Glutamatergic neuron (in vitro differentiated cells): ENCODE results near the gene PIEZO1. TPM values are rescaled to one million over a fixed set of nuclear protein-coding genes. Genes with fewer than 3 reads are reported as not detected.

Source experiments
- DNase-seq: peaks from one replicate; pipeline ENCODE4 v3.0.0; 2022
- H3K27ac Mint-ChIP-seq: one replicate; pipeline ENCODE4 v1.8.0; 2020; ENCODE audit warnings: mild to moderate bottlenecking, mixed read lengths, inconsistent platforms; ENCODE audit not compliant: unreplicated experiment
- H3K27me3 Mint-ChIP-seq: one replicate; pipeline ENCODE4 v1.8.0; 2020; ENCODE audit warnings: mild to moderate bottlenecking, moderate library complexity, mixed read lengths, inconsistent platforms; ENCODE audit not compliant: unreplicated experiment
- H3K36me3 Mint-ChIP-seq: one replicate; pipeline ENCODE4 v1.8.0; 2020; ENCODE audit warnings: mild to moderate bottlenecking, mixed read lengths, inconsistent platforms; ENCODE audit not compliant: unreplicated experiment
- H3K4me1 Mint-ChIP-seq: one replicate; pipeline ENCODE4 v1.8.0; 2020; ENCODE audit warnings: mild to moderate bottlenecking, low read depth, mixed read lengths, inconsistent platforms; ENCODE audit not compliant: unreplicated experiment
- H3K4me3 Mint-ChIP-seq: one replicate; pipeline ENCODE4 v1.8.0; 2020; ENCODE audit warnings: mild to moderate bottlenecking, mixed read lengths, inconsistent platforms; ENCODE audit not compliant: unreplicated experiment
- H3K9me3 Mint-ChIP-seq: one replicate; pipeline ENCODE4 v1.8.0; 2020; ENCODE audit warnings: mild to moderate bottlenecking, moderate library complexity, mixed read lengths, inconsistent platforms; ENCODE audit not compliant: unreplicated experiment
- CTCF ChIP-seq: fragments of 200-600 bp; sonication (generic); IDR thresholded peaks from one replicate; pipeline ENCODE4 v1.5.0; 2021; ENCODE audit not compliant: partially characterized antibody, unreplicated experiment
- total RNA-seq: library from RNA; stranded (reverse); fragmentation: NEBNext Ultra II Directional; extraction: Animal tissue kit (Norgen Biotek cat#: 25700); gene quantifications from one replicate; pipeline ENCODE4 v1.2.1, GENCODE V29; 2021; ENCODE audit not compliant: unreplicated experiment

The PIEZO1 gene
- total RNA-seq, 1 donor from 2014 or later, result 12.3 TPM

- no peak overlapping the region for H3K4me3 Mint-ChIP-seq
- peaks cover 7% of the 10 kb centered on the region for H3K4me1 Mint-ChIP-seq
- H3K36me3 Mint-ChIP-seq, result no peaks in the 10 kb centered on the region
- no peak for DNase-seq
- no peaks in the 10 kb centered on the region for H3K27me3 Mint-ChIP-seq
- no peak for TF ChIP-seq CTCF
- H3K9me3 Mint-ChIP-seq, result no peaks in the 10 kb centered on the region
- no peak overlapping the region for H3K27ac Mint-ChIP-seq
Measured at GRCh38 chr16:88760424-88761142, 24.4 kb downstream of the PIEZO1 start.

- Mint-ChIP-seq H3K9me3 (no peaks in the 10 kb centered on the region), H3K36me3 (no peaks in the 10 kb centered on the region), H3K4me1 (peaks cover 7% of the 10 kb centered on the region), H3K27me3 (peaks cover 2% of the 10 kb centered on the region), H3K27ac (no peak overlapping the region), H3K4me3 (no peak overlapping the region)
- DNase-seq, result no peak
- no peak for TF ChIP-seq CTCF
Measured at GRCh38 chr16:88759976-88760350, 25.1 kb downstream of the PIEZO1 start.

- TF ChIP-seq CTCF, result no peak
- Mint-ChIP-seq H3K27me3 (peaks cover 2% of the 10 kb centered on the region), H3K4me3 (peak overlapping the region; percentile 38), H3K9me3 (no peaks in the 10 kb centered on the region), H3K4me1 (peaks cover 7% of the 10 kb centered on the region), H3K36me3 (no peaks in the 10 kb centered on the region), H3K27ac (no peak overlapping the region)
- no peak for DNase-seq
Measured at GRCh38 chr16:88759245-88759975, 25.6 kb downstream of the PIEZO1 start.

- Mint-ChIP-seq H3K36me3 (no peaks in the 10 kb centered on the region), H3K27ac (no peak overlapping the region), H3K4me3 (no peak overlapping the region), H3K4me1 (peaks cover 7% of the 10 kb centered on the region), H3K9me3 (no peaks in the 10 kb centered on the region), H3K27me3 (peaks cover 2% of the 10 kb centered on the region)
- no peak for DNase-seq
- no peak for TF ChIP-seq CTCF
Measured at GRCh38 chr16:88758944-88759244, 26.1 kb downstream of the PIEZO1 start.
